CD4-positive, alpha-beta T cell (primary cell): ENCODE measurements around the gene TIMM10B. TPM values are rescaled to one million over a fixed set of nuclear protein-coding genes. Genes with fewer than 3 reads are reported as not detected.

Experiments
- ATAC-seq: fragments of 200-7000 bp; cut with Tn5 transposase; one replicate; pipeline ENCODE4 v1.10.0; 2022; ENCODE audit warnings: mild to moderate bottlenecking; ENCODE audit not compliant: poor library complexity
- CTCF ChIA-PET: fragments of 350-600 bp; sonication (Branson Sonifier 250); formaldehyde crosslinking; loops from one replicate; lab custom pipeline; 2021; ENCODE audit warnings: antibody characterized with exemption, inconsistent platforms; lab: Charles Lee
- POLR2A ChIA-PET: fragments of 350-600 bp; sonication (Branson Sonifier 250); formaldehyde crosslinking; loops from one replicate; lab custom pipeline; 2021; ENCODE audit warnings: antibody characterized with exemption, inconsistent platforms; lab: Charles Lee
- DNase-seq, 14 experiments: peaks; one replicate each; pipeline ENCODE4 v3.0.0-alpha.2; 2013 to 2020; ENCODE audit warnings: mixed read lengths in 2 of 14
- H3K27ac ChIP-seq, 2 donors: one replicate each; pipeline versions ENCODE4 v1.5.1 to v1.7.0; 2013; ENCODE audit warnings: low read length in 2 of 2, low read depth in 1 of 2, mild to moderate bottlenecking in 1 of 2
- H3K27me3 ChIP-seq, 2 experiments: 1 replicate in 1 of 2; 2 replicates in 1 of 2; pipeline versions ENCODE4 v1.6.1 to v1.7.0; 2013; ENCODE audit warnings: low read length in 2 of 2, control low read depth in 1 of 2, mild to moderate bottlenecking in 1 of 2, moderate library complexity in 1 of 2; ENCODE audit not compliant: insufficient read depth in 2 of 2, control insufficient read depth in 1 of 2
- H3K36me3 ChIP-seq: one replicate; pipeline ENCODE4 v1.6.1; 2013; ENCODE audit warnings: low read length, control low read depth; ENCODE audit not compliant: insufficient read depth
- H3K4me1 ChIP-seq: one replicate; pipeline ENCODE4 v1.6.1; 2013; ENCODE audit warnings: low read length, control low read depth; ENCODE audit not compliant: insufficient read depth
- H3K4me3 ChIP-seq: one replicate; pipeline ENCODE4 v1.5.1; 2013; ENCODE audit warnings: mild to moderate bottlenecking, low read length, moderate library complexity
- H3K9me3 ChIP-seq, 2 experiments: 1 replicate in 1 of 2; 2 replicates in 1 of 2; pipeline versions ENCODE4 v1.6.1 to v1.7.0; 2013; ENCODE audit warnings: low read length in 2 of 2, mild to moderate bottlenecking in 2 of 2, control low read depth in 1 of 2, moderate library complexity in 1 of 2; ENCODE audit not compliant: control insufficient read depth in 1 of 2, insufficient read depth in 1 of 2
- H3K27ac Mint-ChIP-seq: one replicate; pipeline ENCODE4 v1.8.0; 2020; ENCODE audit warnings: mixed read lengths
- H3K27me3 Mint-ChIP-seq: one replicate; pipeline ENCODE4 v1.8.0; 2021; ENCODE audit warnings: mixed read lengths
- H3K36me3 Mint-ChIP-seq: one replicate; pipeline ENCODE4 v1.8.0; 2021; ENCODE audit warnings: low read depth, mixed read lengths
- H3K4me1 Mint-ChIP-seq: one replicate; pipeline ENCODE4 v1.8.0; 2021; ENCODE audit warnings: low read depth, mixed read lengths
- H3K4me3 Mint-ChIP-seq: one replicate; pipeline ENCODE4 v1.8.0; 2020; ENCODE audit warnings: mild to moderate bottlenecking, mixed read lengths
- H3K9me3 Mint-ChIP-seq: one replicate; pipeline ENCODE4 v1.8.0; 2020; ENCODE audit warnings: mixed read lengths
- intact Hi-C, 2 experiments: fragments of 100-400 bp; cut with DNase I in 1 of 2; cut with micrococcal nuclease in 1 of 2; formaldehyde crosslinking; loops; one replicate each; pipeline versions ENCODE4 v1.15.1 to v1.9.0; 2023 to 2025; cut with DNase I, micrococcal nuclease
- total RNA-seq, 174 experiments: library from RNA in 2 of 174; stranded (reverse) in 2 of 174; gene quantifications; one replicate each; pipeline ENCODE4 v1.2.3 and lab custom pipeline; 2021 to 2026
- TF ChIP-seq, protein P1 (sequence below): fragments of 200-600 bp; IDR thresholded peaks from one replicate; pipeline ENCODE4 v1.8.0; 2022; ENCODE audit warnings: antibody characterized with exemption, mild to moderate bottlenecking

TIMM10B gene
- total RNA-seq, 2 experiments from 2014 or later, result 68.5 to 68.6 TPM

- Histone ChIP-seq H3K4me1 (peaks cover 4% of the 10 kb centered on the region), H3K36me3 (peaks cover 13% of the 10 kb centered on the region), H3K9me3 (no peaks in the 10 kb centered on the region), H3K4me3 (no peak overlapping the region), H3K27me3 (no peaks in the 10 kb centered on the region), H3K27ac (no peak overlapping the region)
- H3K4me3 Mint-ChIP-seq, result no peak overlapping the region
- TF ChIP-seq, protein P1, sequence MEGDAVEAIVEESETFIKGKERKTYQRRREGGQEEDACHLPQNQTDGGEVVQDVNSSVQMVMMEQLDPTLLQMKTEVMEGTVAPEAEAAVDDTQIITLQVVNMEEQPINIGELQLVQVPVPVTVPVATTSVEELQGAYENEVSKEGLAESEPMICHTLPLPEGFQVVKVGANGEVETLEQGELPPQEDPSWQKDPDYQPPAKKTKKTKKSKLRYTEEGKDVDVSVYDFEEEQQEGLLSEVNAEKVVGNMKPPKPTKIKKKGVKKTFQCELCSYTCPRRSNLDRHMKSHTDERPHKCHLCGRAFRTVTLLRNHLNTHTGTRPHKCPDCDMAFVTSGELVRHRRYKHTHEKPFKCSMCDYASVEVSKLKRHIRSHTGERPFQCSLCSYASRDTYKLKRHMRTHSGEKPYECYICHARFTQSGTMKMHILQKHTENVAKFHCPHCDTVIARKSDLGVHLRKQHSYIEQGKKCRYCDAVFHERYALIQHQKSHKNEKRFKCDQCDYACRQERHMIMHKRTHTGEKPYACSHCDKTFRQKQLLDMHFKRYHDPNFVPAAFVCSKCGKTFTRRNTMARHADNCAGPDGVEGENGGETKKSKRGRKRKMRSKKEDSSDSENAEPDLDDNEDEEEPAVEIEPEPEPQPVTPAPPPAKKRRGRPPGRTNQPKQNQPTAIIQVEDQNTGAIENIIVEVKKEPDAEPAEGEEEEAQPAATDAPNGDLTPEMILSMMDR, result peak; percentile 79
- no peaks in the 10 kb centered on the region for H3K9me3 Mint-ChIP-seq
- ATAC-seq (peak; percentile 79), DNase-seq (peak in 4 of 14 experiments; percentile 36 to 70 (median 64))
- H3K36me3 Mint-ChIP-seq, result peaks cover 32% of the 10 kb centered on the region
- H3K4me1 Mint-ChIP-seq, result peaks cover 14% of the 10 kb centered on the region
- intact Hi-C loops, result loop anchor here (1.0 to 10.0 kb wide), 6 partner anchors 63 to 226 kb away; partner anchors contain the start of gene MRPL17 (in 2 of the 2)
- CTCF ChIA-PET, result interaction anchor here (0.5 to 2.2 kb wide), 14 partner anchors 11 to 226 kb away, joined by 3 to 13 read pairs (median 4); partner anchors contain the start of genes MRPL17, TAF10 and TPP1
- H3K27me3 Mint-ChIP-seq, result no peaks in the 10 kb centered on the region
- POLR2A ChIA-PET, result interaction anchor here (1.0 to 1.2 kb wide), 3 partner anchors 136 to 152 kb away, joined by 3 to 8 read pairs (median 5); partner anchors contain the start of gene MRPL17
- H3K27ac Mint-ChIP-seq, result no peak overlapping the region
Observed at GRCh38 chr11:6531267-6531752, 50.0 kb downstream of the TIMM10B start.

Other genes with a start within 250 kb of the TIMM10B start
- 10 to 100 TPM; 26.7 to 27.7 TPM for gene FHIP1B, start 246.9 kb upstream of the TIMM10B start, total RNA-seq
- gene CNGA4, start 242.4 kb upstream of the TIMM10B start, total RNA-seq, result under 1 TPM in 1 of 2 experiments, not detected in 1; 0.16 TPM
- gene CCKBR, start 221.7 kb upstream of the TIMM10B start, total RNA-seq, result not detected
- gene CAVIN3, start 161.0 kb upstream of the TIMM10B start, total RNA-seq, result under 1 TPM in 1 of 2 experiments, not detected in 1; 0.27 TPM
- gene SMPD1, start 91.0 kb upstream of the TIMM10B start, total RNA-seq, result 10 to 100 TPM; 70.9 to 75.0 TPM
- 100 to 1,000 TPM; 182 to 184 TPM for gene APBB1, start 62.4 kb upstream of the TIMM10B start, total RNA-seq
- gene HPX, start 40.5 kb upstream of the TIMM10B start, total RNA-seq, result under 1 TPM; 0.52 to 0.87 TPM
- 10 to 100 TPM; 16.4 to 16.6 TPM for gene TRIM3, start 7.6 kb upstream of the TIMM10B start, total RNA-seq
- gene ARFIP2, start 170 bp upstream of the TIMM10B start, total RNA-seq, result 10 to 100 TPM; 78.1 to 80.5 TPM
- 10 to 100 TPM; 44.1 to 46.8 TPM for gene DNHD1, start 15.8 kb downstream of the TIMM10B start, total RNA-seq
- gene RRP8, start 122.1 kb downstream of the TIMM10B start, total RNA-seq, result 10 to 100 TPM; 25.7 to 27.3 TPM
- 10 to 100 TPM; 19.2 to 21.0 TPM for gene ILK, start 122.3 kb downstream of the TIMM10B start, total RNA-seq
- gene TAF10, start 130.7 kb downstream of the TIMM10B start, total RNA-seq, result 100 to 1,000 TPM; 154 to 164 TPM
- 10 to 100 TPM; 29.7 to 34.4 TPM for gene TPP1, start 137.9 kb downstream of the TIMM10B start, total RNA-seq
- gene DCHS1, start 174.3 kb downstream of the TIMM10B start, total RNA-seq, result 1 to 10 TPM; 9.7 TPM
- gene MRPL17, start 201.8 kb downstream of the TIMM10B start, total RNA-seq, result 10 to 100 TPM; 12.3 to 14.2 TPM